GM10847 (cell line): ENCODE results near the gene KLC1.

Source experiments
- POLR2A ChIP-seq: IDR thresholded peaks from 2 replicates; pipeline ENCODE4 v1.6.1; 2011; ENCODE audit not compliant: insufficient read length; ENCODE audit errors: extremely low read depth

The KLC1 gene

GRCh38 chr14:103702497-103703432 lies 73.8 kb downstream of the KLC1 start:
- no peak for TF ChIP-seq POLR2A

GRCh38 chr14:103703433-103704385 lies 74.7 kb downstream of the KLC1 start:
- no peak for TF ChIP-seq POLR2A

GRCh38 chr14:103704708-103705107 lies 75.7 kb downstream of the KLC1 start:
- no peak for TF ChIP-seq POLR2A

GRCh38 chr14:103705118-103705503 lies 76.1 kb downstream of the KLC1 start:
- no peak for TF ChIP-seq POLR2A

GRCh38 chr14:103705504-103706284 lies 76.7 kb downstream of the KLC1 start:
- no peak for TF ChIP-seq POLR2A

DNA sequence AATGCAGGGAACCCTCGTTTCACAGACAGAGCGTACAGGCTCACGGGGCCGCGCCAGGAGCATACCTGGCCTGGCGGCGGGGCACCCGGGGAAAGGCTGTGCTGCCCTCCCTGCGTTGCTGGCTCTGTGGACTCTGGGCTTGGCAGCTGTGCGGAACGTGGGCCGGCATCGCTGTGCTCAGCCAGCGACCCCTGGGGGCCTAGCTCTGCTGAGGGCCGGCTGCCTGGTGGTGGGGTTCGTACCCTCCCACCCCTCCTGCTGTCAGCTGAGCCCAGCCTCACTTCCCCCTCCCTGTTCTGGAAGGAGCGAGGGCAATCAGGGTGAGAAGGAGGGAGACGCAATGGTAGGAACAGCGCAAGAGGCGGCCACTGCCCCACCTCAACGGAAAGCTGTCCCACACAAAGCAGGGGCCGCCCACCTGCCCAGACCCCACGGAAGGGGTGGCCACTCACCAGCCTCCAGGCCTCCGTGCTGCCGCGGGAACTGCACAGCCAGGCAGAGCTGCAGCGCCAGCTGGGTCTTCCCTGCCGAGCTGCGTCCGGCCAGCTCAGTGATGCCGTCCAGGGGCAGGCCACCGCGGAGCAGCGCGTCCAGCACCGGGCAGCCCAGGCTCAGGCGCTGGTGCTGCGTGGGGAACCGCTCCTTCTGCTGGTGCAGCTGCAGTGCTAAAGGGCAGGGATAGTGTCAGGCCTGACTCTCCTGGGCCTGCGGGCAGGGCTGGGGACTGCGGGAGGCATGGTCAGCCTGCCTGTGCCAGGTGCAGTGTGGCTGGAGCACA lies 77.7 kb downstream of the KLC1 start:
- TF ChIP-seq POLR2A: no peak

DNA sequence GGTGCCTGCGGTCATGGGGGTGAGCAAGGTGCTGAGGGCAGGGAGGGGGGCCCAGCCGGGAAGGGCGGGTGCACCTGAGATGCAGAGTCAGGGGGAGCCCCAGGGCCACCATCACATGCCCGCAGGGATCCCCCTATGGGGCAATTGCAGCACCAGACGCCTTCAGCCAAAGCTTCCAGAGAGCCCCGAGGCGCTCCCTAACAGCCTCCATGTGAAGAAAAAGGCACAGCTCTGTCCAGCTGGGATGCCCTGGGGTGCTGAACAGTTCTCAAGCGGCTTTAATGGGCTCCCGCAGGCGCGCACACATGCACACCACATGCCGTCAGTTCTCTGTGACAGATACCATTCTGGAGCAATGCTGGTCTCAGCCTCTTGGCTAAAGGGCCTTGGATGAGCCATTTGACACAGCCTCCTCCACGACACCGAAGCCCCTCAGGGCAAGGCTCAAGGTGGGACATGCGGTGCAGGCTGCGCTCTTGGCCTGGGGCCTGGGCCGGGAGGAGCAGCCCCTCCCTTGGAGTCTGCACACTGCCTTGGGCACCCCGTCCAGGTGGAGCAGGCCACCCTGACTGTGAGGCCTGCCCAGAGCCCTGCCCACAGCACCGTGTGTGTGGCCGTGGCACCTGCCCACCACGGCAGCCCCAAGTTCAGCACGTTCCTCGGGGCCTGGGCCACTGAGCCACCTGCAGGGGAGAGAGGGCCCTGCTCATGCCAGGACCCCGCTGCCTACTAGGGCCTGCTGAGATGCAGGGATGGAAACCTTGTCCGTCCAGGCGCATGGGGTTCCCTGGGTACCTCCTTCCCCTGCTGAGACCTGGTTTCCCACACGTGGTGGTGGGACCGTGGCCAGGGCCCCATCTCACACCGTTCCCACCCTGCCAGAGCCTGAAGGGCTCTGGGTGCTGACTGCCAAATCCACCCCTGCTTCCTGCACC lies 78.6 kb downstream of the KLC1 start:
- no peak for TF ChIP-seq POLR2A

DNA sequence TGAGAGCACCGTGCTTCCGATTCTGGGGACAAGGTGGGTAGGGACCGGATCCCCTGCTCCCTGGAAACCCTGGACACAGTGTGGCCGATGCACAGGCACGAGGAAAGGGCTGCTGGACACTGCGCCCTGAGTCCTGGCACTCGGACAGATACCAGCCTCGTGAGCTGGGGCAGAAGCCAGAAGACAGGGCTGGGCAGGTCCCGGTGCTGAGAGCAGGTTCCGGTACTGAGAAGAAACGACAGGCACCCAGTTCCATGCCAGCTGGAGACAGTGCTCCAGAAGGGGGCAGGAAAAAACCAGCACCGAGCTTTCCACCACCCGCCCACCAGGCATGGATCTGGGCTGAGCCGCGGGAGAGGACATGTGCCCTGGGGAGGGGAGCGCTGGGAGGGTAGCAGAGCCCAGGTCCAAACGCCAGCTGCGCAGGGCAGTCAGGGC lies 79.8 kb downstream of the KLC1 start:
- no peak for TF ChIP-seq POLR2A

- no peak for TF ChIP-seq POLR2A
These were observed 80.8 kb downstream of the KLC1 start for GRCh38 chr14:103709814-103710213.

DNA sequence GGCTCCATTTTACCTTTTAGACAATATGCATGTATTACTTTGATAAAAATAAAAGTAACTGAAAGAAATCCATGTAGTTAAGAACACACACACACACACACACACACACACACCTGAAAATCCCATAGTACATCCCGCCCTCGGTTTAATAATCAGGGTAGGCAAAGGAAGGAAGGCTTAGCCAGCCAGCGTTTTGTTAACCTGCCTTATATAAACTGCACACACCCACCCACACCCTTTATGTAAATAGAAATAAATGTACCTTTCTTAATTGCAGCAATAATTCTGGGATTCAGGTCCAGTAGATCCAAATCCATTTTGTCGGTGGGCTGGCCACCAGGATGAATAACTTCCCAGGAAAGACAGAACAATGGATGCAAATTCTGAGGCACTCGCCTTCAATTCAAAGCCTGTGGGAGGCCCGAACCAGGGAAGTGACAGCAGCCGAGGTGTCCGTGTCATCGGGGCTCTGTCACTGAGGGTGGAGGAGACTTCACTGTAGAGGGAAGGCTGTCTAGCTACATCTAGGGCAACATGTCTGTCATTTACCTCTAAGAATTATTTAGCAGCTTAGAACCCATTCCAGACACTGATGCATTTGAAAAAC lies 81.9 kb downstream of the KLC1 start:
- TF ChIP-seq POLR2A: no peak

GRCh38 chr14:103711516-103712431 lies 82.8 kb downstream of the KLC1 start:
- no peak for TF ChIP-seq POLR2A

DNA sequence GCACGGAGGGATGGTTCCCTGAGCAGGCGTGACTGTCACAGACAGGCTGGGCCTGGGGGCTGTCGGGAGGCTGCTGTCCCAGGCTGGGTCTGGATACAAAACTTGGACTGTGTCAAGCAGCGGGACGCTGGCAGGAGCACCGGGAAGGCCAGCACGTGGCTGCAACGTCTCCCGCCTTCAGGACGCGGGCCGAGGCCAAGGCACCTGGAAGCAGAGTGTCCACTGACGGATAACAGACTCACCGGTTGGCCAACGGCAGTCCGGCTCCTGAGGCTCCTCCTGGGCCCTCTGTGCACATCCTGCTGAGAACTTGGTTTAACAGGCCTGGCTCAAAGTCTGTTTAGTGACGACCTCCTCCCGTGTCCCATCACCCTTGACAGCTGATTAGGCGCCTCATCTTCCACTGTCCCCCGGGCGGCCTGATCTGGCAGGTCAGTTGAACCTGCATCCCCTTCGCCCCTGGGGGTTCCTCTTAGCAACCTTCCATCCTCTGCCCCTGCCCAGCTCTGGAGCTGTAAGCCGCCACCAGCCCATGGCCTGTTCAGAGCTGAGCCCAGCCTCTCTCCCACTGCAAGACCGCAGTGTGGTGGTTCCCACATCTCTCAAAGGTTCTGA lies 83.7 kb downstream of the KLC1 start:
- TF ChIP-seq POLR2A: no peak
